OCI-LY7 (cell line): ENCODE data around the gene TMEM190. TPM values are rescaled to one million over a fixed set of nuclear protein-coding genes. Genes with fewer than 3 reads are reported as not detected.

ENCODE experiments used
- BruUV-seq: library from RNA; stranded (reverse); fragments of 400-500 nt; replicated peaks from 2 replicates; lab custom pipeline; 2021; lab: Mats Ljungman, UMichigan
- CTCF ChIA-PET: fragments of 300-600 bp; sonication (Branson Sonifier 250); formaldehyde crosslinking; loops from one replicate; lab custom pipeline; 2022; ENCODE audit warnings: antibody characterized with exemption; ENCODE audit not compliant: unreplicated experiment; lab: Charles Lee
- POLR2A ChIA-PET: fragments of 300-600 bp; sonication (Branson Sonifier 250); formaldehyde crosslinking; loops from one replicate; lab custom pipeline; 2022; ENCODE audit warnings: antibody characterized with exemption; lab: Charles Lee
- DNase-seq: peaks from one replicate; pipeline ENCODE4 v3.0.0-alpha.2; 2015; ENCODE audit warnings: low spot score
- H2AFZ ChIP-seq: fragments of 200-600 bp; sonication (generic), shearing (Covaris generic); 2 replicates; pipeline ENCODE4 v1.6.1; 2014; ENCODE audit warnings: mild to moderate bottlenecking, antibody characterized with exemption, low read length, moderate library complexity
- H3K27ac ChIP-seq: fragments of 200-600 bp; sonication (generic); 2 replicates; pipeline ENCODE4 v1.5.1; 2014; ENCODE audit warnings: mixed run types, low read depth, mild to moderate bottlenecking, moderate library complexity, low read length, inconsistent platforms; ENCODE audit not compliant: poor library complexity, severe bottlenecking
- H3K36me3 ChIP-seq: fragments of 200-600 bp; sonication (generic); 2 replicates; pipeline ENCODE4 v1.6.1; 2014; ENCODE audit warnings: mild to moderate bottlenecking, antibody characterized with exemption, low read length, moderate library complexity, mixed read lengths; ENCODE audit not compliant: insufficient read depth
- H3K4me1 ChIP-seq: fragments of 200-600 bp; sonication (generic); 2 replicates; pipeline ENCODE4 v1.5.1; 2014; ENCODE audit warnings: mild to moderate bottlenecking, low read length; ENCODE audit not compliant: insufficient read depth, poor library complexity, severe bottlenecking
- H3K4me2 ChIP-seq: fragments of 200-600 bp; sonication (generic); 2 replicates; pipeline ENCODE4 v1.6.1; 2014; ENCODE audit warnings: mild to moderate bottlenecking, low read length
- H3K4me3 ChIP-seq: fragments of 200-600 bp; sonication (generic); 2 replicates; pipeline ENCODE4 v1.5.1; 2014; ENCODE audit warnings: mild to moderate bottlenecking, low read depth, low read length; ENCODE audit not compliant: poor library complexity, severe bottlenecking
- H3K79me2 ChIP-seq: fragments of 200-600 bp; sonication (generic); 2 replicates; pipeline ENCODE4 v1.6.1; 2016; ENCODE audit warnings: low read depth, mild to moderate bottlenecking, low read length, moderate library complexity, mixed read lengths; ENCODE audit not compliant: insufficient read depth
- H3K9me2 ChIP-seq: fragments of 200-600 bp; sonication (generic); 2 replicates; pipeline ENCODE4 v1.6.1; 2016; ENCODE audit warnings: mild to moderate bottlenecking, low read length, mixed read lengths; ENCODE audit not compliant: insufficient read depth
- H3K9me3 ChIP-seq: fragments of 200-600 bp; sonication (generic); 2 replicates; pipeline ENCODE4 v1.6.1; 2014; ENCODE audit warnings: mild to moderate bottlenecking, mixed run types, low read length, mixed read lengths
- H4K20me1 ChIP-seq: fragments of 200-600 bp; sonication (generic); 2 replicates; pipeline ENCODE4 v1.6.1; 2014; ENCODE audit warnings: mild to moderate bottlenecking, antibody characterized with exemption, low read length, moderate library complexity, mixed read lengths; ENCODE audit not compliant: insufficient read depth
- CTCF ChIP-seq: fragments of 200-600 bp; sonication (generic); conservative IDR thresholded peaks from 2 replicates; pipeline ENCODE4 v1.5.1; 2014; ENCODE audit warnings: mild to moderate bottlenecking, antibody characterized with exemption, low read length, moderate library complexity, mixed read lengths
- EZH2phosphoT487 ChIP-seq: fragments of 200-600 bp; sonication (generic); IDR thresholded peaks from 2 replicates; pipeline ENCODE4 v1.6.1; 2018; ENCODE audit warnings: low read depth, borderline replicate concordance, mild to moderate bottlenecking, mixed run types, antibody characterized with exemption, low read length, moderate library complexity, mixed read lengths
- intact Hi-C: fragments of 100-400 bp; cut with micrococcal nuclease; formaldehyde crosslinking; loops from one replicate; pipeline ENCODE4 v1.10.0; 2022; ENCODE audit not compliant: unreplicated experiment
- total RNA-seq, 2 experiments: library from RNA; depleted of rRNA in 1 of 2; stranded (reverse); fragments of >200 nt in 1 of 2; shearing (Covaris generic) in 1 of 2; gene quantifications; 2 replicates each; pipeline ENCODE4 v1.2.3, GENCODE V29; 2014 to 2022

TMEM190 gene
- total RNA-seq, 2 experiments from 2014 or later: not detected

- Histone ChIP-seq H3K27ac (no peak overlapping the region), H3K36me3 (no peaks in the 10 kb centered on the region), H4K20me1 (no peaks in the 10 kb centered on the region), H3K4me3 (no peak overlapping the region), H2AFZ (no peak overlapping the region), H3K4me2 (no peak overlapping the region), H3K9me3 (no peaks in the 10 kb centered on the region), H3K79me2 (no peaks in the 10 kb centered on the region), H3K9me2 (no peaks in the 10 kb centered on the region), H3K4me1 (peaks cover 3% of the 10 kb centered on the region)
- no peak for DNase-seq
- intact Hi-C loops: no loop called here
- CTCF ChIA-PET: no interaction called here
- no TSS peak for BruUV-seq
- no peak for TF ChIP-seq CTCF
- TF ChIP-seq EZH2phosphoT487: no peak
- POLR2A ChIA-PET: interaction anchor here (0.6 to 0.7 kb wide), 2 partner anchors 259 to 507 kb away, joined by 4 to 5 read pairs; no protein-coding TSS in a partner anchor
These were observed 28.1 kb upstream of the TMEM190 start for GRCh38 chr19:55348317-55349034.

DNA sequence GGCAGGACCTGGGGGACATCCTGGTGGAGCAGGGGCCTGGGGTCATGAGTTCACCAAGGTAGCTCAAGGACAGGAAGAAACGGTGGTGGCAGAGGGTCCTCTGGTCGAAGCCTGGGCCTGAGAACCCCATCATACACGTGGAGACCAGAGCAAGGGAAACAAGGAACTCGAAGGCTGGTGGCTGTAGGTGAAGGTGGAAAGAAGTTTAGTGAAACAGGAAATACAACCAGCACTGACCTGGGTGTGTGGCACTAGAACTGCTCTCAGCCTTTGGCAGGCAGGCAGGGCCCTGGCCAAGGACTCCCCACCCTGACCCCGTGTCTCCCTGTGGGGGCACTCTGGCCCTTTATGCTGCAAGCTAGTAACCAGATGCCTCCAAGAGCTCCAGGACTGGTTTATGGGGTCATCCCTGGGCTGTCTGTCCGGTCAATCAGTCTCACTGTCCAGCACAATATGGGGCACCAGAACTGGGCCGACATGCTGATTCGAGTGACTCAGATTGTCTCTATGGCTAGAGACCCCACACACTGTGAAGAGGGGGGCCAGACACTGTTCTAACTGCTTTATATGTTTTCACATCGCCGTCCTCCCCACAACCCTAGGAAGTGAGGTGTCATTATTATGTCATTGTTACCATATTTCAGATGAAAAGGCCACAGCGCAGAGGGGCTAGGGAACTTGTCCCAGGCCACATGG, 25.9 kb upstream of the TMEM190 start:
- Histone ChIP-seq H3K9me3 (no peaks in the 10 kb centered on the region), H3K9me2 (no peaks in the 10 kb centered on the region), H4K20me1 (no peaks in the 10 kb centered on the region), H3K4me2 (no peak overlapping the region), H3K4me1 (peaks cover 12% of the 10 kb centered on the region), H3K79me2 (no peaks in the 10 kb centered on the region), H2AFZ (no peak overlapping the region), H3K27ac (no peak overlapping the region), H3K4me3 (no peak overlapping the region), H3K36me3 (no peaks in the 10 kb centered on the region)
- CTCF ChIA-PET: interaction anchor here (0.5 to 0.7 kb wide), 2 partner anchors 48 to 49 kb away, joined by 3 to 4 read pairs; no protein-coding TSS in a partner anchor
- intact Hi-C loops: no loop called here
- TF ChIP-seq CTCF (no peak), EZH2phosphoT487 (no peak)
- BruUV-seq: no TSS peak
- POLR2A ChIA-PET: no interaction called here
- DNase-seq: no peak

GRCh38 chr19:55352040-55352439, 24.6 kb upstream of the TMEM190 start:
- Histone ChIP-seq H3K9me2 (no peaks in the 10 kb centered on the region), H3K9me3 (no peaks in the 10 kb centered on the region), H3K4me2 (no peak overlapping the region), H3K36me3 (no peaks in the 10 kb centered on the region), H4K20me1 (no peaks in the 10 kb centered on the region), H3K4me3 (no peak overlapping the region), H3K4me1 (peaks cover 12% of the 10 kb centered on the region), H2AFZ (no peak overlapping the region), H3K79me2 (no peaks in the 10 kb centered on the region), H3K27ac (no peak overlapping the region)
- BruUV-seq: no TSS peak
- ChIA-PET CTCF (no interaction called here), POLR2A (no interaction called here)
- DNase-seq: no peak
- intact Hi-C loops: no loop called here
- TF ChIP-seq EZH2phosphoT487: no peak
- no peak for TF ChIP-seq CTCF
